Right atrium auricular region (tissue), 2 donors: ENCODE data around the gene GALNT10. TPM values are rescaled to one million over a fixed set of nuclear protein-coding genes. Genes with fewer than 3 reads are reported as not detected.

Experiments used
- DNase-seq: peaks from one replicate; pipeline ENCODE4 v3.0.0-alpha.2; 2019; ENCODE audit warnings: low spot score
- H3K27ac ChIP-seq, 2 donors: fragments of 200-600 bp; sonication (generic); 1 replicate in 1 of 2; 2 replicates in 1 of 2; pipeline ENCODE4 v1.5.1; 2016 to 2019
- H3K27me3 ChIP-seq, 2 donors: fragments of 200-600 bp; sonication (generic); one replicate each; pipeline versions ENCODE4 v1.5.1 to v1.6.0; 2017 to 2019
- H3K36me3 ChIP-seq: fragments of 200-600 bp; sonication (generic); one replicate; pipeline ENCODE4 v1.5.1; 2016
- H3K4me1 ChIP-seq, 2 donors: fragments of 200-600 bp; sonication (generic); one replicate each; pipeline versions ENCODE4 v1.5.1 to v1.6.0; 2017 to 2019
- H3K4me3 ChIP-seq, 2 donors: fragments of 200-600 bp; sonication (generic); 1 replicate in 1 of 2; 2 replicates in 1 of 2; pipeline ENCODE4 v1.5.1; 2017 to 2019; ENCODE audit warnings: mild to moderate bottlenecking in 1 of 2, moderate library complexity in 1 of 2
- H3K9me3 ChIP-seq, 2 donors: fragments of 200-600 bp; sonication (generic); one replicate each; pipeline ENCODE4 v1.5.1; 2019
- CTCF ChIP-seq, 2 donors: fragments of 200-600 bp; sonication (generic); IDR thresholded peaks; one replicate each; pipeline ENCODE4 v1.5.1; 2019; ENCODE audit warnings: antibody characterized with exemption in 2 of 2
- total RNA-seq, 2 donors: library from RNA; depleted of rRNA; stranded (reverse); fragments of >200 nt; gene quantifications; one replicate each; pipeline ENCODE4 v1.1.0, GENCODE V29; 2016

GALNT10 gene
- total RNA-seq, 2 donors from 2014 or later = 13.2 to 18.4 TPM

DNA sequence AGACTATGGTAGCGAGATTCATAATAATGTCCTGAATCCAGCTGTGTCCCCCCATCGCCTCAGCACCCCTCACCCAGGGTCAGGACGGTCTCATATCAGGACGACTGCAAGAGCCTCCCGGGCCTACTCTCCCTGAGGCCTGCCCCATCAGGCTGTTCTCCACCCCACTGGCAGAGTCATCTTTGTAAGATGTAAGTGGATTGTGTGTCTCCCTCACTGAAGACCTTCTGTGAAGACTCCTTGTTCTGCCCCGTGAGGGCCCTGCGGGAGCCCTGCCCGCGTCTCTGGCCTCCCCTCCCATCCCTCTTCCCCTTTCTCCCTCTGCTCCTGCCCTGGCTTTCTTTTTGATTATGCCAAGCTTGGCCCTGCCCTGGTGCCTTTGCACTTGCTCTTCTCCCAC, 211.4 kb downstream of the GALNT10 start:
- H3K27ac ChIP-seq = no peak overlapping the region
- H3K36me3 ChIP-seq = no peaks in the 10 kb centered on the region
- no peak overlapping the region for H3K4me3 ChIP-seq

DNA sequence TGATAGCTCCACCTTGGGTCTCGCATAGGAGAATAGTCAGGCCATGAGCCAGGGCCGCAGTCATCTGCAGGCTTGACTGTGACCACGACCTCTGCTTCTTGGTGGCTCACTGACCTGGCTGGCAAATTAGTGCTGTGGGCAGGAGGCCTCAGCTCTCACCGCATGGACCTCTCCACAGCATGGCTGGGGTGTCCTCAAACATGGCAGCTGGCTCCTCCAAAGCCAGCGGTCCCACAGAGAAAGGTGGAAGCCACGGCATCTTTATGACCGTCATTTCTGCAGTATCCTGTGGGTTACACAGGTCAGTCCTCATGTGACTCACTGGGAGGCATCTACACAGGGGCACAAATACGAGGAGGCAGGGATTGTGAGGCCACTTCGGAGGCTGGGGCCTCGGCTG, 212.1 kb downstream of the GALNT10 start:
- Histone ChIP-seq H3K9me3 (no peaks in the 10 kb centered on the region), H3K27ac (no peak overlapping the region)

More for the DNA sequence above, 211.4 kb downstream of the GALNT10 start:
- Histone ChIP-seq H3K9me3 (no peaks in the 10 kb centered on the region), H3K4me1 (peaks cover 0 to 12% of the 10 kb centered on the region in 2 donors), H3K27me3 (no peaks in the 10 kb centered on the region)
- DNase-seq = no peak
- no peak for TF ChIP-seq CTCF (IDR thresholded peaks at IDR 0.05)

GRCh38 chr5:154403234-154403633, 212.7 kb downstream of the GALNT10 start:
- Histone ChIP-seq H3K9me3 (no peaks in the 10 kb centered on the region), H3K36me3 (no peaks in the 10 kb centered on the region), H3K4me1 (peaks cover 0 to 8% of the 10 kb centered on the region in 2 donors), H3K4me3 (no peak overlapping the region), H3K27me3 (no peaks in the 10 kb centered on the region), H3K27ac (no peak overlapping the region)
- TF ChIP-seq CTCF (IDR thresholded peaks at IDR 0.05) = no peak
- DNase-seq = no peak

More for the DNA sequence above, 212.1 kb downstream of the GALNT10 start:
- H3K27me3 ChIP-seq = no peaks in the 10 kb centered on the region
- H3K4me1 ChIP-seq = peaks cover 0 to 9% of the 10 kb centered on the region in 2 donors
- no peak for DNase-seq
- no peak for TF ChIP-seq CTCF (IDR thresholded peaks at IDR 0.05)
- H3K36me3 ChIP-seq = no peaks in the 10 kb centered on the region
- H3K4me3 ChIP-seq = no peak overlapping the region

DNA sequence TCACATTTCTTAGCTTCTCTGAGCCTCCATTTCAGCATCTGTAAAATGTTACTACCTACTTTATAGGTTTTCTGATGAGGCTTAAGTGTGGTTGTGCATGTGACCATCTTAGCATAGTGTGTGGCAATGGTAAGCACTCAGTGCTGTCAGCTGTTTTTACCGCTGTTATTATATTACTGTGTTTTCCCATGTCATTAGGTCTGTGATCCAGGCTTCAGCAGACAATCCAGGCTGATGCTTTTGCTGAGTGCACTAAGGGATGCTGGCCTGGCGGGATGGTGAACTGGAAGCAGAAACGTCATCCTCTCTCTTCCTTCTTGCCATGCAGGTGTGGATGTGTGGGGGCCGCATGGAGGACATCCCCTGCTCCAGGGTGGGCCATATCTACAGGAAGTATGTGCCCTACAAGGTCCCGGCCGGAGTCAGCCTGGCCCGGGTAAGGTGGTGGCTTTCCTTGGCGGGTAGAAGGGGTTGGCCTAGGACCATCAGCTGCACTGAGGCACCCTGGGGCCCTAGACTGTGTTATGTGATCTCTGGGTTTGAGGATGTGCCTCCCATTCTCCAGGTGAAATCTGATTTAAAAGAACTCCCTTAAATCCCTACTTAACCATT, 213.3 kb downstream of the GALNT10 start:
- Histone ChIP-seq H3K4me3 (no peak overlapping the region), H3K4me1 (peaks cover 0 to 8% of the 10 kb centered on the region in 2 donors), H3K27me3 (no peaks in the 10 kb centered on the region), H3K9me3 (no peaks in the 10 kb centered on the region), H3K36me3 (no peaks in the 10 kb centered on the region), H3K27ac (no peak overlapping the region)
- DNase-seq = no peak
- TF ChIP-seq CTCF (IDR thresholded peaks at IDR 0.05) = no peak

DNA sequence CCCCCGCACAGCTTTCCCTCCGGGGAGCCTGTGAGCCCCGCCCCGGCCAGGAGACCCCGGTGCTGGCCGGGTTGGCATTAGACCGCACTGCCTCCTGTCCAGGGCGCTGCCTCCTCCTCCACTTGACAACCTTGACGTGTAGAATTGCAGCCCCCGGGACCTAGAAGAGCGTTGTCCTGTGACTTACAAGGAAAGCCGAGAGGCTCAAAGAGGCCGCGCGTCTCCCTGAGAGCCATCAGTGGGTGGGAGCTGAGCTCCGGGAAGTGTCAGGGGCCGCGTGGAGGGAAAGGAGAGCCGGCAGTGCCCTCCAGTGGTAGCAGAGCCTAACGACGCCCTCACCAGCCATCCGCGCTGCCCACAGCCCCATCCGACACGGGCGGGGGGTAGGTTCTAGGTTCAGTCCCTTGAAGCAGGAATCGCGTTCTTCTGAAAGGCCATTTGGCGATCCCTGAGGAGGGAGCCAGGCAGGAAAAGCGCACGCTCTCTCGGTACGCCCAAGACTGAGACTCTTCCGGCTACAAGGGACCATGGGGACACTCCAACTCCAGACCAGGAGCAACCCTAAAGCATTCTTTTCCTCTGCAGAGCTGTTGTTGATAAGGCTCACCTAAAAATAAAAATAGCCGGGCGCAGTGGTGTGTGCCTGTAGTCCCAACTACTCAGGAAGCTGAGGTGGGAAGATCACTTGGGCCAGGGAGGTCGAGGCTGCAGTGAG, 214.7 kb downstream of the GALNT10 start:
- peak; percentile 77 to 92 for TF ChIP-seq CTCF (IDR thresholded peaks at IDR 0.05)
- peak overlapping the region; percentile 23 to 36 for H3K4me3 ChIP-seq
- H3K9me3 ChIP-seq = no peaks in the 10 kb centered on the region
- H3K4me1 ChIP-seq = peaks cover 0 to 8% of the 10 kb centered on the region in 2 donors
- DNase-seq = peak; percentile 79
- peaks cover 4% of the 10 kb centered on the region for H3K36me3 ChIP-seq
- no peak overlapping the region for H3K27ac ChIP-seq
- no peaks in the 10 kb centered on the region for H3K27me3 ChIP-seq
